GM12878 (cell line): Measurements from ENCODE around the gene MTM1.

Experiments
- ATF2 ChIP-seq: IDR thresholded peaks from 2 replicates; pipeline ENCODE4 v1.6.1; 2012; ENCODE audit warnings: low read length, inconsistent platforms
- POLR2A ChIP-seq: IDR thresholded peaks from 2 replicates; pipeline ENCODE4 v1.6.1; 2011; ENCODE audit warnings: low read depth, mild to moderate bottlenecking, low read length
- POLR2AphosphoS2 ChIP-seq: IDR thresholded peaks from 2 replicates; pipeline ENCODE4 v1.6.1; 2011; ENCODE audit warnings: low read depth, mild to moderate bottlenecking, low read length, improper control_type of control experiment, moderate library complexity
- POLR2AphosphoS5 ChIP-seq: IDR thresholded peaks from 2 replicates; pipeline ENCODE4 v1.6.1; 2011; ENCODE audit warnings: mild to moderate bottlenecking, low read length, inconsistent platforms
- ZNF274 ChIP-seq: IDR thresholded peaks from one replicate; pipeline ENCODE4 v1.8.0; 2011; ENCODE audit not compliant: insufficient read length, insufficient read depth
- TF ChIP-seq, protein P1 (sequence below), 3 experiments: IDR thresholded peaks in 2 of 3; conservative IDR thresholded peaks in 1 of 3; 2 replicates each; pipeline ENCODE4 v1.5.1; 2011; ENCODE audit warnings: low read depth in 3 of 3, low read length in 3 of 3, mild to moderate bottlenecking in 3 of 3, control low read depth in 2 of 3, moderate library complexity in 2 of 3, inconsistent platforms in 1 of 3, mixed read lengths in 1 of 3; ENCODE audit not compliant: control insufficient read depth in 2 of 3, insufficient read depth in 1 of 3; ENCODE audit errors: extremely low read depth in 1 of 3

DNA sequence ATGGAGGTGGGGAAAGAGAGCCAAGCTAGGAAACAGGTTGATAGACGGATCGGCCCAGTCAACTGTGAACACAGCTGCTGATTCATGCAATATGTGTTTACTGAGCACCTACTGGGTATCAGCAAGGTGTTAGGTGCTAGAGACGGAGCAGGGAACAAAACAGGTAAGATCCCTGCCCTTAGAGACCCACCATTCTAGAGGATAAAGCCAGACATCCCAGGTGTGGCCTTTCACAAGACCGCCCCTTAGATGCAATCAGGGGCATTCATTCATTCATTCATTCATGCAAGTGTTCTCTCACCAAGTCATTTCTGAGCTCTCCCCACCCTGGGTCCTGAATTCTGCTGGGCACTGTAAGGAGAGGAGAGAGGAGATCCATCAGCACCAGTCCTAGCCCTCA is 20.2 kb upstream of the MTM1 start:
- TF ChIP-seq ZNF274 (no peak), POLR2AphosphoS2 (no peak), POLR2A (no peak), ATF2 (no peak), POLR2AphosphoS5 (no peak)
- TF ChIP-seq, protein P1, sequence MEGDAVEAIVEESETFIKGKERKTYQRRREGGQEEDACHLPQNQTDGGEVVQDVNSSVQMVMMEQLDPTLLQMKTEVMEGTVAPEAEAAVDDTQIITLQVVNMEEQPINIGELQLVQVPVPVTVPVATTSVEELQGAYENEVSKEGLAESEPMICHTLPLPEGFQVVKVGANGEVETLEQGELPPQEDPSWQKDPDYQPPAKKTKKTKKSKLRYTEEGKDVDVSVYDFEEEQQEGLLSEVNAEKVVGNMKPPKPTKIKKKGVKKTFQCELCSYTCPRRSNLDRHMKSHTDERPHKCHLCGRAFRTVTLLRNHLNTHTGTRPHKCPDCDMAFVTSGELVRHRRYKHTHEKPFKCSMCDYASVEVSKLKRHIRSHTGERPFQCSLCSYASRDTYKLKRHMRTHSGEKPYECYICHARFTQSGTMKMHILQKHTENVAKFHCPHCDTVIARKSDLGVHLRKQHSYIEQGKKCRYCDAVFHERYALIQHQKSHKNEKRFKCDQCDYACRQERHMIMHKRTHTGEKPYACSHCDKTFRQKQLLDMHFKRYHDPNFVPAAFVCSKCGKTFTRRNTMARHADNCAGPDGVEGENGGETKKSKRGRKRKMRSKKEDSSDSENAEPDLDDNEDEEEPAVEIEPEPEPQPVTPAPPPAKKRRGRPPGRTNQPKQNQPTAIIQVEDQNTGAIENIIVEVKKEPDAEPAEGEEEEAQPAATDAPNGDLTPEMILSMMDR (IDR thresholded peaks at IDR 0.05 in 2 of 3, conservative IDR thresholded peaks at IDR 0.05 in 1 of 3; ENCODE audit: control insufficient read depth in 2 of 3, extremely low read depth in 1 of 3, insufficient read depth in 1 of 3, low read depth in 3 of 3, low read length in 3 of 3), result no peak
